HepG2 (cell line): ENCODE results near the gene SUPT4H1. TPM values are rescaled to one million over a fixed set of nuclear protein-coding genes. Genes with fewer than 3 reads are reported as not detected.

Experiments
- DNMT3B ChIP-seq: conservative IDR thresholded peaks from 2 replicates; pipeline ENCODE4 v1.6.1; 2016; ENCODE audit warnings: missing biosample characterization, control low read depth
- EP300 ChIP-seq, 3 experiments: sonication (generic) in 1 of 3; formaldehyde crosslinking in 1 of 3; IDR thresholded peaks; 2 replicates each; pipeline versions ENCODE4 v1.5.1 to v1.6.1; 2011 to 2020; ENCODE audit warnings: low read depth in 2 of 3, low read length in 2 of 3, borderline replicate concordance in 1 of 3, improper control_type of control experiment in 1 of 3, mild to moderate bottlenecking in 1 of 3, missing genetic modification reagents in 1 of 3, moderate library complexity in 1 of 3
- MAFK ChIP-seq, 2 experiments: IDR thresholded peaks in 1 of 2; conservative IDR thresholded peaks in 1 of 2; 2 replicates each; pipeline ENCODE4 v1.6.1; 2011; ENCODE audit warnings: improper control_type of control experiment in 2 of 2, low read length in 2 of 2
- REPIN1 ChIP-seq: sonication (generic); formaldehyde crosslinking; IDR thresholded peaks from 2 replicates; pipeline ENCODE4 v1.8.0; 2022; ENCODE audit warnings: missing genetic modification reagents, low read depth, mild to moderate bottlenecking, borderline replicate concordance
- RFX1 ChIP-seq: fragments of 450-650 bp; IDR thresholded peaks from 2 replicates; pipeline ENCODE4 v1.6.1; 2017
- ZNF770 ChIP-seq: sonication (generic); formaldehyde crosslinking; IDR thresholded peaks from 2 replicates; pipeline ENCODE4 v1.5.0; 2020; ENCODE audit warnings: mild to moderate bottlenecking, missing genetic modification reagents
- polyA plus RNA-seq, 8 experiments: library from polyadenylated mRNA; depleted of rRNA in 3 of 8; stranded (reverse) in 7 of 8; unstranded in 1 of 8; fragments of >200 nt; fragmentation: Illumina TruSeq in 4 of 8; extraction: Trizol in 4 of 8; gene quantifications; 2 replicates each; pipeline versions ENCODE4 v1.2.1 to v1.2.3, GENCODE V29; 2011 to 2016; ENCODE audit warnings: low read depth in 4 of 8, missing spikeins in 1 of 8, mixed read lengths in 1 of 8; ENCODE audit not compliant: insufficient read depth in 1 of 8
- total RNA-seq, 5 experiments: library from RNA; depleted of rRNA; stranded (reverse); fragments of >200 nt; fragmentation: Illumina TruSeq; extraction: Trizol; gene quantifications; 2 replicates each; pipeline ENCODE4 v1.2.3, GENCODE V29; 2016; ENCODE audit warnings: low read depth in 1 of 5
- TF ChIP-seq, protein P1 (sequence below): sonication (generic); formaldehyde crosslinking; IDR thresholded peaks from 2 replicates; pipeline ENCODE4 v1.9.0; 2022; ENCODE audit warnings: missing genetic modification reagents, mild to moderate bottlenecking, borderline replicate concordance
- TF ChIP-seq, protein P2 (sequence below), 2 experiments: fragments of 450-650 bp in 1 of 2; sonication (generic) in 1 of 2; formaldehyde crosslinking; IDR thresholded peaks; 2 replicates each; pipeline versions ENCODE4 v1.5.0 to v1.8.0; 2020 to 2022; ENCODE audit warnings: mild to moderate bottlenecking in 1 of 2, missing genetic modification reagents in 1 of 2
- TF ChIP-seq, protein P3 (sequence below): sonication (generic); formaldehyde crosslinking; IDR thresholded peaks from 2 replicates; pipeline ENCODE4 v1.5.0; 2020; ENCODE audit warnings: mild to moderate bottlenecking, missing genetic modification reagents
- TF ChIP-seq, protein P4 (sequence below): sonication (generic); formaldehyde crosslinking; IDR thresholded peaks from 2 replicates; pipeline ENCODE4 v1.4.0; 2020; ENCODE audit warnings: low read depth, missing genetic modification reagents
- TF ChIP-seq, protein P5 (sequence below): sonication (generic); formaldehyde crosslinking; IDR thresholded peaks from 2 replicates; pipeline ENCODE4 v1.4.0; 2020; ENCODE audit warnings: mild to moderate bottlenecking, missing genetic modification reagents

SUPT4H1 gene
- total and polyA plus RNA-seq, 2 of the 13 experiments (the other 11 are each of a cell fraction or from before 2014, with no cell fraction given), result 155 to 244 TPM

DNA sequence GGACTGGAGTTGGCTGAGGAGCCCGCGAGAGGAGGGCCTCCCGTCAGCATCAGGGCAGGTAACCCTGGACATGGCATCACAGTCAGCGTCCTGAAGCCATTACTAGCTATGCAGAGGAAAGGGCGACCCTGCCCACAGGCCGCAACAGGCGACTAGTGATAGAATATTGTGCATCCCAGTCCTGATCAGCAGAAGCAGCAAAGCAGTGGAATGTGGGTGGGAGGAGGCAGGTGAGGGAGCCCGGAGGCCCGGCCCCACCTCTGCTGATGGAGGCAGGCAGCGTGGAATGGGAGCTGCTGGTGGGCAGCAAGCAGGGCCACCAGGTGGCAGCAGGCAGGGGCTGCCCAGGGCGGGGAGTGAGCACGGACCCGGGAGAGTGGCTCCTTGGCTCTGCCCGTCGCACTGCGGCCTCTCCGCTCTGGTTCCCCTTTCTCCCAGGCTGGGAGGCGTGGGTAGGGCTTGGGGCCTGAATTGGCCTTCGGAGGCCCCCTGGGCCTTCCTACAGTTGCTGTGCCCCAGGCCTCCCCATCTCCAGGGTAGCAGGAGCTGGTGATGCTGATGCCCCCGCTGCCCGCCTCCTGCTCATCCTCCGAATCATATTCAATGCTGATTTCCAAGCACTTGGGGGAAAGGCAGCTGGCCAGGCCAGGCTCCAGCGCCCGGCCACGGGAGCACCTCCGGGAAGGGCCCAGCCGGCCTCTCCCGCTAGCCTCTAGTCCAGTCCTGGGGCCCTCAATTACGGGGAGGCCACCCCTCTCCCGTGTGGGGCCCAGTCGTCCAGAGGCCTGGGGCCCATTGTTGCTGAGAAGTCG, 43.6 kb downstream of the SUPT4H1 start (continued):
- TF ChIP-seq, protein P1, sequence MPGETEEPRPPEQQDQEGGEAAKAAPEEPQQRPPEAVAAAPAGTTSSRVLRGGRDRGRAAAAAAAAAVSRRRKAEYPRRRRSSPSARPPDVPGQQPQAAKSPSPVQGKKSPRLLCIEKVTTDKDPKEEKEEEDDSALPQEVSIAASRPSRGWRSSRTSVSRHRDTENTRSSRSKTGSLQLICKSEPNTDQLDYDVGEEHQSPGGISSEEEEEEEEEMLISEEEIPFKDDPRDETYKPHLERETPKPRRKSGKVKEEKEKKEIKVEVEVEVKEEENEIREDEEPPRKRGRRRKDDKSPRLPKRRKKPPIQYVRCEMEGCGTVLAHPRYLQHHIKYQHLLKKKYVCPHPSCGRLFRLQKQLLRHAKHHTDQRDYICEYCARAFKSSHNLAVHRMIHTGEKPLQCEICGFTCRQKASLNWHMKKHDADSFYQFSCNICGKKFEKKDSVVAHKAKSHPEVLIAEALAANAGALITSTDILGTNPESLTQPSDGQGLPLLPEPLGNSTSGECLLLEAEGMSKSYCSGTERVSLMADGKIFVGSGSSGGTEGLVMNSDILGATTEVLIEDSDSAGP (CRISPR knock-in tag), result peak; percentile 33; the same call in 1 of the 2 replicates
- TF ChIP-seq, protein P2, sequence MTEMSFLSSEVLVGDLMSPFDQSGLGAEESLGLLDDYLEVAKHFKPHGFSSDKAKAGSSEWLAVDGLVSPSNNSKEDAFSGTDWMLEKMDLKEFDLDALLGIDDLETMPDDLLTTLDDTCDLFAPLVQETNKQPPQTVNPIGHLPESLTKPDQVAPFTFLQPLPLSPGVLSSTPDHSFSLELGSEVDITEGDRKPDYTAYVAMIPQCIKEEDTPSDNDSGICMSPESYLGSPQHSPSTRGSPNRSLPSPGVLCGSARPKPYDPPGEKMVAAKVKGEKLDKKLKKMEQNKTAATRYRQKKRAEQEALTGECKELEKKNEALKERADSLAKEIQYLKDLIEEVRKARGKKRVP (CRISPR knock-in tag; IDR thresholded peaks at IDR 0.05), result no peak
- TF ChIP-seq, protein P3, sequence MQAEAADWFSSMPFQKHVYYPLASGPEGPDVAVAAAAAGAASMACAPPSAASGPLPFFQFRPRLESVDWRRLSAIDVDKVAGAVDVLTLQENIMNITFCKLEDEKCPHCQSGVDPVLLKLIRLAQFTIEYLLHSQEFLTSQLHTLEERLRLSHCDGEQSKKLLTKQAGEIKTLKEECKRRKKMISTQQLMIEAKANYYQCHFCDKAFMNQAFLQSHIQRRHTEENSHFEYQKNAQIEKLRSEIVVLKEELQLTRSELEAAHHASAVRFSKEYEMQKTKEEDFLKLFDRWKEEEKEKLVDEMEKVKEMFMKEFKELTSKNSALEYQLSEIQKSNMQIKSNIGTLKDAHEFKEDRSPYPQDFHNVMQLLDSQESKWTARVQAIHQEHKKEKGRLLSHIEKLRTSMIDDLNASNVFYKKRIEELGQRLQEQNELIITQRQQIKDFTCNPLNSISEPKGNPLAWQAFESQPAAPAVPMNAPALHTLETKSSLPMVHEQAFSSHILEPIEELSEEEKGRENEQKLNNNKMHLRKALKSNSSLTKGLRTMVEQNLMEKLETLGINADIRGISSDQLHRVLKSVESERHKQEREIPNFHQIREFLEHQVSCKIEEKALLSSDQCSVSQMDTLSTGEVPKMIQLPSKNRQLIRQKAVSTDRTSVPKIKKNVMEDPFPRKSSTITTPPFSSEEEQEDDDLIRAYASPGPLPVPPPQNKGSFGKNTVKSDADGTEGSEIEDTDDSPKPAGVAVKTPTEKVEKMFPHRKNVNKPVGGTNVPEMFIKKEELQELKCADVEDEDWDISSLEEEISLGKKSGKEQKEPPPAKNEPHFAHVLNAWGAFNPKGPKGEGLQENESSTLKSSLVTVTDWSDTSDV, result no peak
- TF ChIP-seq, protein P4, sequence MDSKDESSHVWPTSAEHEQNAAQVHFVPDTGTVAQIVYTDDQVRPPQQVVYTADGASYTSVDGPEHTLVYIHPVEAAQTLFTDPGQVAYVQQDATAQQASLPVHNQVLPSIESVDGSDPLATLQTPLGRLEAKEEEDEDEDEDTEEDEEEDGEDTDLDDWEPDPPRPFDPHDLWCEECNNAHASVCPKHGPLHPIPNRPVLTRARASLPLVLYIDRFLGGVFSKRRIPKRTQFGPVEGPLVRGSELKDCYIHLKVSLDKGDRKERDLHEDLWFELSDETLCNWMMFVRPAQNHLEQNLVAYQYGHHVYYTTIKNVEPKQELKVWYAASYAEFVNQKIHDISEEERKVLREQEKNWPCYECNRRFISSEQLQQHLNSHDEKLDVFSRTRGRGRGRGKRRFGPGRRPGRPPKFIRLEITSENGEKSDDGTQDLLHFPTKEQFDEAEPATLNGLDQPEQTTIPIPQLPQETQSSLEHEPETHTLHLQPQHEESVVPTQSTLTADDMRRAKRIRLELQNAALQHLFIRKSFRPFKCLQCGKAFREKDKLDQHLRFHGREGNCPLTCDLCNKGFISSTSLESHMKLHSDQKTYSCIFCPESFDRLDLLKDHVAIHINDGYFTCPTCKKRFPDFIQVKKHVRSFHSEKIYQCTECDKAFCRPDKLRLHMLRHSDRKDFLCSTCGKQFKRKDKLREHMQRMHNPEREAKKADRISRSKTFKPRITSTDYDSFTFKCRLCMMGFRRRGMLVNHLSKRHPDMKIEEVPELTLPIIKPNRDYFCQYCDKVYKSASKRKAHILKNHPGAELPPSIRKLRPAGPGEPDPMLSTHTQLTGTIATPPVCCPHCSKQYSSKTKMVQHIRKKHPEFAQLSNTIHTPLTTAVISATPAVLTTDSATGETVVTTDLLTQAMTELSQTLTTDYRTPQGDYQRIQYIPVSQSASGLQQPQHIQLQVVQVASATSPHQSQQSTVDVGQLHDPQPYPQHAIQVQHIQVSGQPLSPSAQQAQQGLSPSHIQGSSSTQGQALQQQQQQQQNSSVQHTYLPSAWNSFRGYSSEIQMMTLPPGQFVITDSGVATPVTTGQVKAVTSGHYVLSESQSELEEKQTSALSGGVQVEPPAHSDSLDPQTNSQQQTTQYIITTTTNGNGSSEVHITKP, result no peak
- TF ChIP-seq, protein P5, sequence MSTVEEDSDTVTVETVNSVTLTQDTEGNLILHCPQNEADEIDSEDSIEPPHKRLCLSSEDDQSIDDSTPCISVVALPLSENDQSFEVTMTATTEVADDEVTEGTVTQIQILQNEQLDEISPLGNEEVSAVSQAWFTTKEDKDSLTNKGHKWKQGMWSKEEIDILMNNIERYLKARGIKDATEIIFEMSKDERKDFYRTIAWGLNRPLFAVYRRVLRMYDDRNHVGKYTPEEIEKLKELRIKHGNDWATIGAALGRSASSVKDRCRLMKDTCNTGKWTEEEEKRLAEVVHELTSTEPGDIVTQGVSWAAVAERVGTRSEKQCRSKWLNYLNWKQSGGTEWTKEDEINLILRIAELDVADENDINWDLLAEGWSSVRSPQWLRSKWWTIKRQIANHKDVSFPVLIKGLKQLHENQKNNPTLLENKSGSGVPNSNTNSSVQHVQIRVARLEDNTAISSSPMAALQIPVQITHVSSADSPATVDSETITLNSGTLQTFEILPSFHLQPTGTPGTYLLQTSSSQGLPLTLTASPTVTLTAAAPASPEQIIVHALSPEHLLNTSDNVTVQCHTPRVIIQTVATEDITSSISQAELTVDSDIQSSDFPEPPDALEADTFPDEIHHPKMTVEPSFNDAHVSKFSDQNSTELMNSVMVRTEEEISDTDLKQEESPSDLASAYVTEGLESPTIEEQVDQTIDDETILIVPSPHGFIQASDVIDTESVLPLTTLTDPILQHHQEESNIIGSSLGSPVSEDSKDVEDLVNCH (CRISPR knock-in tag), result no peak
- peak; percentile 65; the same call in 1 of the 2 replicates for TF ChIP-seq ZNF770 (CRISPR knock-in tag)
- TF ChIP-seq EP300 (IDR thresholded peaks at IDR 0.05; ENCODE audit: low read depth in 2 of 2, low read length in 2 of 2), result no peak
- TF ChIP-seq EP300 (CRISPR knock-in tag; IDR thresholded peaks at IDR 0.05; ENCODE audit: borderline replicate concordance), result no peak
- no peak for TF ChIP-seq MAFK (conservative IDR thresholded peaks at IDR 0.05 in 1 of 2, IDR thresholded peaks at IDR 0.05 in 1 of 2; ENCODE audit: low read length in 2 of 2)
- no peak for TF ChIP-seq REPIN1
- TF ChIP-seq RFX1, result no peak
- TF ChIP-seq DNMT3B (CRISPR knock-in tag), result no peak
